Kidney (tissue), 14 donors: ENCODE data around the gene TSSC4. TPM values are rescaled to one million over a fixed set of nuclear protein-coding genes. Genes with fewer than 3 reads are reported as not detected.
A peak's percentile ranks its signal among the peaks of the same experiment; 100 is the strongest.

Experiments
- DNase-seq, 5 donors: peaks; one replicate each; pipeline ENCODE4 v3.0.0-alpha.2; 2013 to 2020
- FAIRE-seq: peaks from 2 replicates; lab custom pipeline; 2012; peaks lifted over from hg19 to GRCh38; lab: Jason Lieb, UNC
- H3K27ac ChIP-seq, 2 donors: one replicate each; pipeline ENCODE4 v1.7.0; 2013; ENCODE audit warnings: low read depth in 2 of 2, low read length in 2 of 2, inconsistent platforms in 1 of 2
- H3K27me3 ChIP-seq: one replicate; pipeline ENCODE4 v1.7.1; 2013; ENCODE audit warnings: low read length, inconsistent platforms; ENCODE audit not compliant: control insufficient read depth, insufficient read depth
- H3K36me3 ChIP-seq, 3 donors: one replicate each; pipeline versions ENCODE4 v1.7.0 to v1.7.1; 2013; ENCODE audit warnings: low read length in 3 of 3, control low read depth in 1 of 3, inconsistent platforms in 1 of 3; ENCODE audit not compliant: insufficient read depth in 3 of 3, control insufficient read depth in 2 of 3
- H3K4me1 ChIP-seq, 3 donors: one replicate each; pipeline versions ENCODE4 v1.7.0 to v1.7.1; 2013; ENCODE audit warnings: low read length in 3 of 3, inconsistent platforms in 1 of 3, low read depth in 1 of 3; ENCODE audit not compliant: control insufficient read depth in 2 of 3, insufficient read depth in 2 of 3
- H3K4me3 ChIP-seq, 3 donors: one replicate each; pipeline versions ENCODE4 v1.7.0 to v1.8.1; 2013; ENCODE audit warnings: low read length in 3 of 3, control low read depth in 1 of 3, inconsistent platforms in 1 of 3
- H3K9ac ChIP-seq, 3 donors: one replicate each; pipeline versions ENCODE4 v1.7.0 to v1.7.1; 2013; ENCODE audit warnings: low read length in 3 of 3, control low read depth in 1 of 3, inconsistent platforms in 1 of 3
- H3K9me3 ChIP-seq, 3 donors: one replicate each; pipeline versions ENCODE4 v1.7.0 to v1.7.1; 2013; ENCODE audit warnings: low read length in 3 of 3, control low read depth in 1 of 3, inconsistent platforms in 1 of 3; ENCODE audit not compliant: control insufficient read depth in 2 of 3, insufficient read depth in 1 of 3
- CTCF ChIP-seq: IDR thresholded peaks from 3 replicates; pipeline ENCODE4 v1.5.1; 2012; ENCODE audit warnings: mild to moderate bottlenecking, moderate library complexity, borderline replicate concordance; ENCODE audit not compliant: insufficient read depth; ENCODE audit errors: extremely low read depth
- intact Hi-C: fragments of 100-400 bp; cut with DNase I; formaldehyde crosslinking; loops from one replicate; pipeline ENCODE4 v1.11.1; 2022
- polyA plus RNA-seq: library from polyadenylated mRNA; stranded (reverse); fragments of 350-450 nt; fragmentation: Illumina TruSeq; extraction: RNeasy Lipid Tissue Mini Kit (QIAGEN cat#74804); gene quantifications from one replicate; pipeline ENCODE4 v1.2.3, GENCODE V29; 2014; ENCODE audit warnings: low read depth, low replicate concordance; ENCODE audit not compliant: insufficient read depth
- total RNA-seq: library from RNA; stranded (reverse); fragmentation: NEBNext Ultra II Directional; extraction: Animal tissue kit (Norgen Biotek cat#: 25700); gene quantifications from one replicate; pipeline ENCODE4 v1.2.1, GENCODE V29; 2021
- donor health status: control.
- donor health status: control.
- donor health status: control.
- donor health status: control.
- donor health status: control.
- donor health status: DM: yes; HTN: yes; CAD: no.
- donor health status: Normal renal cell carcinoma (clear cell type).

Gene TSSC4
- total and polyA plus RNA-seq, 2 donors from 2014 or later, result 42.3 to 51.4 TPM

DNA sequence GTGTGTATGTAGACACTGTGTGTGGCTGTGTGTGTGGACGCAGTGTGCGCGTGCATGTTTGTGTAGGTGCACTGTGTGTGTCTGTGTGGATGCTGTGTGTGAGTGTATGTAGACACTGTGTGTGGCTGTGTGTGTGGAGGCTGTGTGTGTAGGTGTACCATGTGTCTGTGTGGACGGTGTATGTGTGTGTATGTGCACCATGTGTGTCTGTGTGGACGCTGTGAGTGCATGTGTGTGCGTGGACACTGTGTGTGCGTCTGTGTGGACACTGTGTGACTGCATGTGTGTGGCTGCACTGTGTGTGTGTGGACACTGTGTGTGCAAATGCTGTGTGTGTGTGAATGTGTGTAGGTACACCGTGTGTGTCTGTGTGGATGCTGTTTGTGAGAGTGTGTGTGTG lies 33.5 kb downstream of the TSSC4 start:
- FAIRE-seq, result no peak

GRCh38 chr11:2434506-2435255 lies 34.1 kb downstream of the TSSC4 start:
- Histone ChIP-seq H3K9me3 (no peaks in the 10 kb centered on the region), H3K27ac (no peak overlapping the region), H3K4me1 (no peaks in the 10 kb centered on the region), H3K27me3 (no peaks in the 10 kb centered on the region), H3K36me3 (peaks cover 0 to 6% (median 0%) of the 10 kb centered on the region in 3 donors), H3K9ac (no peak overlapping the region), H3K4me3 (no peak overlapping the region)
- no peak for TF ChIP-seq CTCF
- intact Hi-C loops, result no loop called here
- DNase-seq (peak in 1 of 5 donors; percentile 15), FAIRE-seq (no peak)

More for the DNA sequence above, 33.5 kb downstream of the TSSC4 start:
- H3K27me3 ChIP-seq, result no peaks in the 10 kb centered on the region
- H3K9me3 ChIP-seq, result no peaks in the 10 kb centered on the region
- intact Hi-C loops, result no loop called here
- no peak overlapping the region for H3K27ac ChIP-seq
- no peak overlapping the region for H3K9ac ChIP-seq
- H3K4me1 ChIP-seq, result no peaks in the 10 kb centered on the region
- H3K4me3 ChIP-seq, result no peak overlapping the region
- DNase-seq, result peak in 1 of 5 donors; percentile 28
- TF ChIP-seq CTCF, result no peak
- H3K36me3 ChIP-seq, result peaks cover 0 to 6% (median 0%) of the 10 kb centered on the region in 3 donors

DNA sequence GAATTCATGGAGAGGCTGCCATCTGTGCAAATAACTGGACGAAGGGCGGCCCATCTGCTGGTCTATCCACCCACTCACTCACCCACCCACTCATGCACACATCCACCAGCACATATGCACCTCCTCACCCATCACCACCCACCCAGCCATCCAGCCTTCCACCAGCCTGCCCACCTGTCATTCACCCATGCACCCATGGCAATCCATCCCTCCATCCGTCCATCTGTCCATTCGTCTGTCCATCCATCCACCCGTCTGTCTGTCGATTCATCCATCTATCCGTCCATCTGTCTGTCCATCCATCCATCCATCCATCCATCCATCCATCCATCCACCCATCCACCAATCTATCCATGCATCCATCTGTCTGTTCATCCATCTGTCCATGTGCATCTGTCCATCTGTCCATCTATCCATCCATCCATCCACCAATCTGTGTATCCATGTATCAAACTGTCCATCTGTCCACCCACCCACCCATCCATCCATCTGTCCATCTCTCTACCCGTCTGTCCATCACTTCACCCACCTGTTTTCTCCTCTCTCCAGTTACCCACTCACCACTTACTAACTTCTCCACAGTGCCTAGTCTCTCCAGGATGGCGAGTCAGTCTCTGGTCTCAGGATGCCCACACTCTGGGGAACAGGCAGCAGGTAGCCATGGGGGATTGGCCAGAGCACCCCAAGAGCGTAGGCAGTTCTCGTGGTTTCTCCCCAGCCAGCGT lies 34.9 kb downstream of the TSSC4 start:
- Histone ChIP-seq H3K9me3 (no peaks in the 10 kb centered on the region), H3K9ac (no peak overlapping the region), H3K27me3 (no peaks in the 10 kb centered on the region), H3K27ac (no peak overlapping the region), H3K4me1 (no peaks in the 10 kb centered on the region), H3K4me3 (no peak overlapping the region), H3K36me3 (peaks cover 0 to 6% (median 0%) of the 10 kb centered on the region in 3 donors)
- DNase-seq (peak in 1 of 5 donors; percentile 32), FAIRE-seq (no peak)
- no peak for TF ChIP-seq CTCF
- intact Hi-C loops, result no loop called here
